NCI-H748 (cell line): ENCODE results near the gene PLCH1.
"Not testable (repeated sequence)": the region's sequence is repeated elsewhere in the genome, so short reads cannot be mapped to it uniquely, and the experiment has no call there.

Experiments used
- DNase-seq: peaks from one replicate; lab custom pipeline; 2025; ENCODE audit not compliant: unreplicated experiment; lab: John Stamatoyannopoulos, UW

Gene PLCH1

GRCh38 chr3:155617346-155617925 lies 127.4 kb downstream of the PLCH1 start:
- no peak for DNase-seq

DNA sequence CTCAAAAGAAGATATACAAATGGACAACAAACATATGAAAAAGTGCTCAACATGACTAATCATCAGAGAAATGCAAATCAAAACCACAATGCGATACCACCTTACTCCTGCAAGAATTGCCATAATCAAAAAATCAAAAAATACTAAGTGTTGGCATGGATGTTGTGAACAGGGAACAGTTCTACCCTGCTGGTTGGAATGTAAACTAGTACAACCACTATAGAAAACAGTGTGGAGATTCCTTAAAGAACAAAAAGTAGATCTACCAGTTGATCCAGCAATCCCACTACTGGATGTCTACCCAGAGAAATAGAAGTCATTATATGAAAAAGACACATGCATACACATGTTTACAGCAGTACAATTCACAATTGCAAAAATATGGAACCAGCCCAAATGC lies 129.7 kb downstream of the PLCH1 start:
- not testable (repeated sequence) for DNase-seq

DNA sequence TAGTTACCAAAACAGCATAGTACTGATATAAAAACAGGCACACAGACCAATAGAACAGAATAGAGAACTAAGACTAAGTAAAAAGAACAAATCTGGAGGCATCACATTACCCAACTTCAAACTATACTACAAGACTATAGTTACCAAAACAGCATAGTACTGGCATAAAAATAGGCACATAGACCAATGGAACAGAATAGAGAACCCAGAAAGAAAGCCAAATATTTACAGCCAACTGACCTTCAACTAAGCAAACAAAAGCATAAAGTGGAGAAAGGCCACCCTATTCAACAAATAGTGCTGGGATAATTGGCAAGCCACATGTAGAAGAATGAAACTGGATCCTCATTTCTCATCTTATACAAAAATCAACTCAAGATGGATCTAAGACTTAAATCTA lies 130.5 kb downstream of the PLCH1 start:
- DNase-seq, result not testable (repeated sequence)

- no peak for DNase-seq
Measured at GRCh38 chr3:155611456-155611855, 133.4 kb downstream of the PLCH1 start.

DNA sequence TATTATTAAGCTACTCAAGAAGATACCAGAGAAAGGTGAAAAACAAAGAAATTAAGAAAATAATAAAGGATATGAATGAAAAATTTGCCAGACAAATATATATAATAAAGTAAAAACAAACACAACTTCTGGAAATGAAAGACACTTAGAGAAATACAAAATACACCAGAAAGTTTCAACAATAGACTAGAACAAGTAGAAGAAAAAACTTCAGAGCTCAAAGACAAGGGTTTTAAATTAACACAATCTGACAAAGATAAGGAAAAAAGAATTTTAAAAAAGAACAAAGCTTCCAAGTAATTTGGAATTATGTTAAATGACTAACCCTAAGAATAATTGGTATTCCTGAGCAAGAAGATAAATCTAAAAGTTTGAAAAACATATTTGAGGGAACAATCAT lies 135.3 kb downstream of the PLCH1 start:
- no peak for DNase-seq

DNA sequence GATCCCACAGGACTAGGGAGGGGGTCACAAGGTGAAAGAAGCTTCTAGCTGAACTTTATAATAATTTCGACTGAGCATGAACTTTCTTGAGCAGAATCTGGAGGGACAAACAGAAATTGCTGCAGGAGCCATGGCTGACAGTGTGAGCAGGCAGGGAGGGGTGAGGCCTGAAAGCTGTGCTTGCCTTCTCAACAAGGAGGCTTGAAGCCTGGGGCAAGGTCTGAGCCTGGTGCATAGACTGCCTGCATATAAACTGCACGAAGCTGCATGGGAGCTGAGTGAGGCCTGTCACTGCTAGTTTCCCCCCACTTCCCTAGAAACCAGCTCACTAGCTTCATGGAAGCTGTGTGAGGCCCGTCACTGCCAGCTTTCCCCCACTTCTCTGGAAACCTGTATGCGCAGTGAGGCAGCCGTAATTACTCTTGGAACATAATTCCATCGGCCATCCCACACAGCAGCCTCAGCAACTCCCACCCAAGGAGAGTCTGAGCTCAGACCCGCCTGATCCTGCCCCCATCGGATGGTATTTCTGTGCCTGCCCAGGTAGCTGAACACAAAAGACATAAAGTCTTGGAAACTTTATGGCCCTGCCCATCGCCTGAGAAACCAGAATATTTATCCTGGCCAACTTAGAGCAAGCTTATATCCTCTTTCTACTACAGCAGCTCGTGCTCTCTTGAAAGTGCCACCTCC lies 136.5 kb downstream of the PLCH1 start:
- no peak for DNase-seq

GRCh38 chr3:155607761-155608160 lies 137.1 kb downstream of the PLCH1 start:
- no peak for DNase-seq

- DNase-seq, result no peak
Measured at GRCh38 chr3:155605571-155605970, 139.3 kb downstream of the PLCH1 start.

DNA sequence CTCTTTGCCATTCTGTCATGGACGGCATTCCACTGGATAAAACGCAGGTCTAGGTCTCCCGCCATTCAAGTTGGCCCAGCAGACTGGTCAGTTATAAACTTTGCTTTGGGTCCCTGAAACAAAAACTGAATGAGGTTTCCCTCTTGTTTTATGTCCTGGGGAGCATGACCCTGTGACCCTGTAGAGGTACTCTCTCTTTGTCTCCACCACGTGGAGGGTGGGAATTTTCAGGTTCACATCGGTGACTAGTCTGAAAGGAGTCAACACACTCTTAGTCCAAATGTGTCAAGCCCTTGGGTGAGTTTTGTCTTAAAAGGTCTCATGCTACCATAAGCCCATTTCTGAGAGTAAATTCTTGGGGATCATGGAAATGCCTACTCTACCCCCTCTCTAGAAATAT lies 139.9 kb downstream of the PLCH1 start:
- DNase-seq, result no peak

- no peak for DNase-seq
Measured at GRCh38 chr3:155604126-155604525, 140.7 kb downstream of the PLCH1 start.

GRCh38 chr3:155603302-155603701 lies 141.6 kb downstream of the PLCH1 start:
- DNase-seq, result no peak

DNA sequence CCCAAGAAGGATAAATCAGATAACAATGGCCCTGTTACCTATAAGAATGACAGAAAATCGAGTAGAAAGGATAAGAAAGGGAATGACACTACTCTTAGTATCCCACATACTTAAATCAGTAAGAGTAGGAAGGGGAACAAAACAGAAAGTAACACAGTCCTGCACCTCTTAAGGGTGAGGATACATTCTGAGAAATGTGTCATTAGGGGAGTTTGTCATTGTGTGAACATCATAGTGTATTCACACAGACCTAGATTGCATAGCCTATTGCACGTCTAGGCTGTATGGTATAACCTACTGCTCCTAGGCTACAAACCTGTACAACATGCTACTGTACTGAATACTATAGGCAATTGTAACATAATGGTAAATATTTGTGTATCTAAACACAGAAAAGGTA lies 142.6 kb downstream of the PLCH1 start:
- no peak for DNase-seq

DNA sequence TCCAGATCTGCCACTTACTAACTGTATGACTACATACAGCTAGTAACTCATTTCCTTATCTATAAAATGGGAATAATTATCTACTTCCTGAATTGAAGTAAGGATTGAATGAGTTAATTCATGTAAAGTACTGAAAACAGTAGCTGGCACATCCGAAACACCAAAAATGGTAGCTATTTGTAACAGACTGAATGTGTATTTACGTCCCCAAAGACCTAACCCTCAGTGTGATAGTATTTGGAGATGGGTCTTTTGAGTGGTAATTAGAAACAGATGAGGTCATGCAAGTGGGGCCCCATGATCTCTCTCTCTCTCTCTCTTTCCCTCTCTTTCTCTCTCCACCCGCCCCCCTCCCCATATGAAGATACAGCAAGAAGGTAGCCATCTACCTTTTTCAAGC lies 146.2 kb downstream of the PLCH1 start:
- DNase-seq, result no peak

GRCh38 chr3:155596615-155597014 lies 148.3 kb downstream of the PLCH1 start:
- DNase-seq, result no peak

- no peak for DNase-seq
Measured at GRCh38 chr3:155595371-155595770, 149.5 kb downstream of the PLCH1 start.

DNA sequence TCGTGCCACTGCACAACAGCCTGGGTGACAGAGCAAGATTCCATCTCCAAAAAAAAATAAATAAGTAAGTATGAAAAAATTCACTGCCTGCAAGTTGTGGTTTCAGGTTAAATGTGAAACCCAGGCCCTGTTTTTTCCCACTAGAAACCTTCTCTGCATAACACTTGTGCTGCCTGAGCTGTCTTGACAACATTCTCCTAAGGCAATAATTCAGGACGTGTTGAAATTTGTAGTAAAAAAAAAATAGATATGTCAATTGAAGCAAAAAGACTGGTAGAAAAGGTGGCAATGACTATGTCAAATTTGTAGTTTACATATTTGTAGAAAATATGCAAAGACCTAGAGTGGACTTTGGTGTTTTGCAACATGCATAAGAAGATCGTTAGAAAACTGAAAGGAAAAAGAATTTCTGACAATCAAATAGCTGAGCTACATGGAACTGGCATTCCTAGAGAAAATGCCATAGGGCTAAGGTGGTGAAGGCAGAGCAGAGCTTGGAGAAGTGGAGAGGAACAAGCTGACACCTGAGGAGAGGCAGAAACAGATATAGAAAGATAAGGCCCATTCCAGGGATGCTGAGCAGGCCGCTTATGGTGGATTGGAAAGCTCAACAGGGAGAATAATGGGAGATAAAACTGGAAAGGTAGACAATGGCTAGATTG lies 150.2 kb downstream of the PLCH1 start:
- no peak for DNase-seq

DNA sequence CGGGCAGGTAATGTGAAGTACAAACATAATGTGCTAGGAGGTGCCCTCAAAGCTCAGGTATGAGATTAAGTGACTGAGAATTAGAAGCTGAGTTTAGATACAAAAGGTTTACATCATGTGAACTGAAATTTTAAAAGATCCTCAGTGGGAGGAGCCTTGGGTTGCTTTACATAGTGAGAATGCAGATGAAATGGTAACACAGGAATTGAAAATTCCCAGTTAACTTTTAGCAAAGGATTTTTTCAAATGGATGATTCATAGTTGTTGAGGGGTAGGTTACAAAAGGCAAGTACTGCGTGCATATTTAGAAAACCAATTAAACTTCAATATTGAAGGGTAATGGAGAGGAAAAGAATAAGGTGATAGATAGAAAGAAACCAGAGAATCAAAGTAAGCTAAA lies 157.3 kb downstream of the PLCH1 start:
- DNase-seq, result no peak

GRCh38 chr3:155585384-155585783 lies 159.5 kb downstream of the PLCH1 start:
- DNase-seq, result no peak

- DNase-seq, result no peak
Measured at GRCh38 chr3:155581579-155581978, 163.3 kb downstream of the PLCH1 start.

DNA sequence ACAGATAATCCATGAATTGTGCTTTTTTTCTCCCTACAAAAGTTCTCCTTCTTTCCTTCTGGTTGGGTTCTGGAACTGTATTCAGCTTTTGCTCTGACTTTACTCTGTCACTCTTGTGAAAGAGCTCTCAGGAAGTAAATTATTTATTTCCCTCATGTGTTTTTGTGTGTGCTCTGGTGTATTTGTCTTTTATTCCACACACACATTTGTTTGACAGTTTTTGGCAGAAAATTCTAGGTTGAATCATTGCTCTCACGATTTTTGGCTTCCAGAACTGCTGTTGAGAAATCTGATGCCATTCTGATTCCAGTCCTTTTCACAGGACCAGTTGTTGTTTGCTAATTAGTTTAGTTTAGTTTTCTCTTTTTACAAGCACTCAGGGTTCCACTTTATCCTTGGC lies 172.8 kb downstream of the PLCH1 start:
- DNase-seq, result no peak

GRCh38 chr3:155568295-155568694 lies 176.6 kb downstream of the PLCH1 start:
- no peak for DNase-seq

- DNase-seq, result no peak
Measured at GRCh38 chr3:155560594-155560993, 184.3 kb downstream of the PLCH1 start.

DNA sequence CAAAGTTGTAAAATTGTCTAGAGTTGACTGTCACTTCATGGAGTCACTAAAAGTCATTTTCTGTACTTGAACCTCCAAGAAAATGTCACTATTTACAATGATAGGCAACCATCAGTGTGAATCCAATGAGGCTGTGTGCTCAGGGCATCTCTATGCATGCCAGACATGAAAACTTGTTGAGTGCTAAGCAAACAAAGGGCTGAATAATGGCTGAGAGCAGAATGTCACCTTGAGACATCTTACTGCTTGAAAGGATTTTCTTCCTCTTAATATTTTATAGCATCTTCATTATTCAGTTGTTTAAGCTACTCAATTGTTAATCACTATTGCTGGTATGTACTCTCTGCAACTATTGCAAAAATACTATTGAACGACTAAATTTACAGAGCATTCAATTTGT lies 184.7 kb downstream of the PLCH1 start:
- no peak for DNase-seq
